Right lung (tissue), 5 donors: ENCODE results near the gene ZNF283. TPM values are rescaled to one million over a fixed set of nuclear protein-coding genes. Genes with fewer than 3 reads are reported as not detected.
"Not testable (repeated sequence)": the region's sequence is repeated elsewhere in the genome, so short reads cannot be mapped to it uniquely, and the experiment has no call there.

Experiments
- DNase-seq, 2 donors: peaks; one replicate each; pipeline ENCODE4 v3.0.0-alpha.2; 2013
- polyA plus RNA-seq, 5 donors: library from polyadenylated mRNA; unstranded; fragments of 120-200 nt; gene quantifications; one replicate each; pipeline versions ENCODE4 v1.2.1 to v1.2.3, GENCODE V29; 2013; ENCODE audit warnings: inconsistent platforms in 1 of 5, low replicate concordance in 1 of 5; ENCODE audit not compliant: insufficient read length in 5 of 5, insufficient read depth in 1 of 5

Gene ZNF283
- polyA plus RNA-seq, 5 donors = 10.0 to 24.2 (median 22.8) TPM

- DNase-seq = no peak
Observed at GRCh38 chr19:43847246-43847645, 20.1 kb downstream of the ZNF283 start.

- no peak for DNase-seq
Observed at GRCh38 chr19:43847884-43848283, 20.8 kb downstream of the ZNF283 start.

- no peak for DNase-seq
Observed at GRCh38 chr19:43848821-43849220, 21.7 kb downstream of the ZNF283 start.

GRCh38 chr19:43858174-43858573 is 31.1 kb downstream of the ZNF283 start:
- no peak for DNase-seq

GRCh38 chr19:43866923-43867322 is 39.8 kb downstream of the ZNF283 start:
- DNase-seq = not testable (repeated sequence)

GRCh38 chr19:43872547-43873336 is 45.6 kb downstream of the ZNF283 start:
- DNase-seq = no peak

- DNase-seq = no peak
Observed at GRCh38 chr19:43880483-43880882, 53.4 kb downstream of the ZNF283 start.

GRCh38 chr19:43883864-43884263 is 56.7 kb downstream of the ZNF283 start, which contains the start of gene ZNF404:
Gene ZNF404 (minus strand): TSS chr19:43883964.
- DNase-seq = no peak

GRCh38 chr19:43895727-43896308 is 68.7 kb downstream of the ZNF283 start:
- no peak for DNase-seq

Other genes with a start within 250 kb of the ZNF283 start
- gene IRGQ, start 231.2 kb upstream of the ZNF283 start, polyA plus RNA-seq = 10 to 100 TPM; 14.6 to 19.0 (median 16.1) TPM
- 10 to 100 TPM in 3 of 5 donors, 1 to 10 TPM in 2; 10.0 to 14.4 (median 10.6) TPM for gene ZNF576, start 230.7 kb upstream of the ZNF283 start, polyA plus RNA-seq
- gene SRRM5, start 215.2 kb upstream of the ZNF283 start, polyA plus RNA-seq = 1 to 10 TPM; 1.6 to 3.0 (median 1.7) TPM
- gene ZNF428, start 207.7 kb upstream of the ZNF283 start, polyA plus RNA-seq = 100 to 1,000 TPM in 1 of 5 donors, 10 to 100 TPM in 4; 72.1 to 136 (median 77.7) TPM
- 10 to 100 TPM; 17.5 to 25.8 (median 19.2) TPM for gene CADM4, start 187.5 kb upstream of the ZNF283 start, polyA plus RNA-seq
- 10 to 100 TPM; 13.4 to 19.9 (median 17.2) TPM for gene PLAUR, start 157.2 kb upstream of the ZNF283 start, polyA plus RNA-seq
- not detected for gene IRGC, start 111.2 kb upstream of the ZNF283 start, polyA plus RNA-seq
- 10 to 100 TPM; 49.8 to 70.9 (median 54.0) TPM for gene SMG9, start 72.4 kb upstream of the ZNF283 start, polyA plus RNA-seq
- 1 to 10 TPM; 1.3 to 2.6 (median 1.6) TPM for gene KCNN4, start 46.3 kb upstream of the ZNF283 start, polyA plus RNA-seq
- under 1 TPM; 0.30 to 0.49 (median 0.40) TPM for gene LYPD5, start 24.9 kb upstream of the ZNF283 start, polyA plus RNA-seq
- gene ZNF404, start 56.6 kb downstream of the ZNF283 start, polyA plus RNA-seq = 10 to 100 TPM; 13.9 to 23.3 (median 20.9) TPM
- 10 to 100 TPM; 23.8 to 36.1 (median 31.1) TPM for gene ZNF45, start 108.0 kb downstream of the ZNF283 start, polyA plus RNA-seq
- 1 to 10 TPM; 2.8 to 9.4 (median 9.0) TPM for gene ZNF221, start 123.9 kb downstream of the ZNF283 start, polyA plus RNA-seq
- 10 to 100 TPM; 14.2 to 21.3 (median 17.9) TPM for gene ZNF155, start 156.9 kb downstream of the ZNF283 start, polyA plus RNA-seq
- gene ZNF230, start 175.6 kb downstream of the ZNF283 start, polyA plus RNA-seq = 10 to 100 TPM in 1 of 5 donors, 1 to 10 TPM in 4; 7.4 to 10.7 (median 8.8) TPM
- 10 to 100 TPM in 4 of 5 donors, 1 to 10 TPM in 1; 9.3 to 13.3 (median 11.4) TPM for gene ZNF222, start 198.1 kb downstream of the ZNF283 start, polyA plus RNA-seq
- gene ZNF223, start 224.7 kb downstream of the ZNF283 start, polyA plus RNA-seq = 10 to 100 TPM; 11.1 to 20.0 (median 13.8) TPM
- gene ZNF284, start 244.8 kb downstream of the ZNF283 start, polyA plus RNA-seq = 10 to 100 TPM in 1 of 5 donors, 1 to 10 TPM in 4; 5.9 to 10.2 (median 7.7) TPM